NCI-H69 (cell line): ENCODE data around the gene KDM8.
"Not testable (repeated sequence)": the region's sequence is repeated elsewhere in the genome, so short reads cannot be mapped to it uniquely, and the experiment has no call there.

Experiments used
- DNase-seq: peaks from one replicate; lab custom pipeline; 2025; lab: John Stamatoyannopoulos, UW

The KDM8 gene

GRCh38 chr16:27243725-27244362, 40.5 kb downstream of the KDM8 start:
- DNase-seq: no peak

- no peak for DNase-seq
These were observed 41.0 kb downstream of the KDM8 start for GRCh38 chr16:27244363-27244755.

GRCh38 chr16:27245276-27246172, 42.2 kb downstream of the KDM8 start:
- DNase-seq: no peak

- DNase-seq: peak; percentile 17
These were observed 43.1 kb downstream of the KDM8 start for GRCh38 chr16:27246439-27246838.

GRCh38 chr16:27247076-27247475, 43.8 kb downstream of the KDM8 start:
- not testable (repeated sequence) for DNase-seq

GRCh38 chr16:27248036-27248435, 44.7 kb downstream of the KDM8 start:
- no peak for DNase-seq

GRCh38 chr16:27248886-27249285, 45.6 kb downstream of the KDM8 start:
- not testable (repeated sequence) for DNase-seq

- no peak for DNase-seq
These were observed 48.3 kb downstream of the KDM8 start for GRCh38 chr16:27251541-27252205.

- DNase-seq: no peak
These were observed 48.9 kb downstream of the KDM8 start for GRCh38 chr16:27252206-27252585.

GRCh38 chr16:27253526-27253930, 50.2 kb downstream of the KDM8 start:
- no peak for DNase-seq

GRCh38 chr16:27254262-27254811, 51.0 kb downstream of the KDM8 start:
- no peak for DNase-seq

GRCh38 chr16:27256861-27257260, 53.5 kb downstream of the KDM8 start:
- no peak for DNase-seq

GRCh38 chr16:27257271-27257670, 53.9 kb downstream of the KDM8 start:
- DNase-seq: no peak

GRCh38 chr16:27258241-27258734, 55.0 kb downstream of the KDM8 start:
- DNase-seq: no peak

GRCh38 chr16:27259710-27260109, 56.4 kb downstream of the KDM8 start:
- no peak for DNase-seq

GRCh38 chr16:27262904-27263423, 59.6 kb downstream of the KDM8 start:
- not testable (repeated sequence) for DNase-seq

- DNase-seq: no peak
These were observed 60.8 kb downstream of the KDM8 start for GRCh38 chr16:27264151-27264550.

GRCh38 chr16:27265982-27266381, 62.7 kb downstream of the KDM8 start:
- no peak for DNase-seq

- DNase-seq: no peak
These were observed 63.8 kb downstream of the KDM8 start for GRCh38 chr16:27267037-27267677.

- peak; percentile 95 for DNase-seq
These were observed 65.3 kb downstream of the KDM8 start, which contains the start of gene NSMCE1 for GRCh38 chr16:27268376-27269299. Gene NSMCE1 (minus strand): TSS chr16:27268772. CDS start chr16:27257570, 11,202 bp downstream.
